HG02938 (cell line): ENCODE measurements around the gene SH2B2.
"Not testable (repeated sequence)": the region's sequence is repeated elsewhere in the genome, so short reads cannot be mapped to it uniquely, and the experiment has no call there.

Source experiments
- ATAC-seq: cut with Tn5 transposase; IDR thresholded peaks from one replicate; pipeline ENCODE4 v1.9.1; 2021; ENCODE audit warnings: mild to moderate bottlenecking, moderate library complexity; ENCODE audit not compliant: unreplicated experiment

SH2B2 gene

GRCh38 chr7:102327183-102327582 is 40.5 kb downstream of the SH2B2 start:
- not testable (repeated sequence) for ATAC-seq

GRCh38 chr7:102328863-102329262 is 42.2 kb downstream of the SH2B2 start:
- not testable (repeated sequence) for ATAC-seq

GRCh38 chr7:102329366-102329765 is 42.7 kb downstream of the SH2B2 start:
- not testable (repeated sequence) for ATAC-seq

GRCh38 chr7:102330666-102331460 is 44.2 kb downstream of the SH2B2 start:
- not testable (repeated sequence) for ATAC-seq

GRCh38 chr7:102335574-102335973 is 48.9 kb downstream of the SH2B2 start:
- ATAC-seq, result not testable (repeated sequence)

- not testable (repeated sequence) for ATAC-seq
Measured at GRCh38 chr7:102337002-102337401, 50.3 kb downstream of the SH2B2 start.

GRCh38 chr7:102337420-102337819 is 50.8 kb downstream of the SH2B2 start:
- not testable (repeated sequence) for ATAC-seq

GRCh38 chr7:102340599-102341368 is 54.1 kb downstream of the SH2B2 start:
- ATAC-seq, result not testable (repeated sequence)

GRCh38 chr7:102346983-102347382 is 60.3 kb downstream of the SH2B2 start:
- not testable (repeated sequence) for ATAC-seq

- not testable (repeated sequence) for ATAC-seq
Measured at GRCh38 chr7:102356344-102356743, 69.7 kb downstream of the SH2B2 start, which contains the start of gene SPDYE6. Gene SPDYE6 (minus strand): TSS chr7:102356444. CDS start chr7:102356023, 421 bp downstream.

GRCh38 chr7:102363549-102364393 is 77.1 kb downstream of the SH2B2 start:
- ATAC-seq, result peak; percentile 99

GRCh38 chr7:102364394-102364886 is 77.8 kb downstream of the SH2B2 start:
- not testable (repeated sequence) for ATAC-seq

- not testable (repeated sequence) for ATAC-seq
Measured at GRCh38 chr7:102365390-102365789, 78.7 kb downstream of the SH2B2 start.

GRCh38 chr7:102370038-102370437 is 83.4 kb downstream of the SH2B2 start:
- ATAC-seq, result not testable (repeated sequence)
